Glutamatergic neuron (in vitro differentiated cells): ENCODE measurements around the gene ITPKB. TPM values are rescaled to one million over a fixed set of nuclear protein-coding genes. Genes with fewer than 3 reads are reported as not detected.

Experiments used
- DNase-seq: peaks from one replicate; pipeline ENCODE4 v3.0.0; 2022
- H3K27ac Mint-ChIP-seq: one replicate; pipeline ENCODE4 v1.8.0; 2020; ENCODE audit warnings: mild to moderate bottlenecking, mixed read lengths, inconsistent platforms; ENCODE audit not compliant: unreplicated experiment
- H3K27me3 Mint-ChIP-seq: one replicate; pipeline ENCODE4 v1.8.0; 2020; ENCODE audit warnings: mild to moderate bottlenecking, moderate library complexity, mixed read lengths, inconsistent platforms; ENCODE audit not compliant: unreplicated experiment
- H3K36me3 Mint-ChIP-seq: one replicate; pipeline ENCODE4 v1.8.0; 2020; ENCODE audit warnings: mild to moderate bottlenecking, mixed read lengths, inconsistent platforms; ENCODE audit not compliant: unreplicated experiment
- H3K4me1 Mint-ChIP-seq: one replicate; pipeline ENCODE4 v1.8.0; 2020; ENCODE audit warnings: mild to moderate bottlenecking, low read depth, mixed read lengths, inconsistent platforms; ENCODE audit not compliant: unreplicated experiment
- H3K4me3 Mint-ChIP-seq: one replicate; pipeline ENCODE4 v1.8.0; 2020; ENCODE audit warnings: mild to moderate bottlenecking, mixed read lengths, inconsistent platforms; ENCODE audit not compliant: unreplicated experiment
- H3K9me3 Mint-ChIP-seq: one replicate; pipeline ENCODE4 v1.8.0; 2020; ENCODE audit warnings: mild to moderate bottlenecking, moderate library complexity, mixed read lengths, inconsistent platforms; ENCODE audit not compliant: unreplicated experiment
- CTCF ChIP-seq: fragments of 200-600 bp; sonication (generic); IDR thresholded peaks from one replicate; pipeline ENCODE4 v1.5.0; 2021; ENCODE audit not compliant: partially characterized antibody, unreplicated experiment
- total RNA-seq: library from RNA; stranded (reverse); fragmentation: NEBNext Ultra II Directional; extraction: Animal tissue kit (Norgen Biotek cat#: 25700); gene quantifications from one replicate; pipeline ENCODE4 v1.2.1, GENCODE V29; 2021; ENCODE audit not compliant: unreplicated experiment

ITPKB gene
- total RNA-seq, 1 donor from 2014 or later = 0.34 TPM

- Mint-ChIP-seq H3K27me3 (peaks cover 5% of the 10 kb centered on the region), H3K9me3 (peaks cover 13% of the 10 kb centered on the region), H3K4me3 (peak overlapping the region; percentile 69), H3K36me3 (no peaks in the 10 kb centered on the region), H3K27ac (peak overlapping the region; percentile 79), H3K4me1 (peaks cover 25% of the 10 kb centered on the region)
- no peak for TF ChIP-seq CTCF
- peak; percentile 73 for DNase-seq
Measured at GRCh38 chr1:226702957-226703831, 35.9 kb downstream of the ITPKB start.

GRCh38 chr1:226702318-226702956, 36.6 kb downstream of the ITPKB start:
- Mint-ChIP-seq H3K27ac (no peak overlapping the region), H3K4me1 (peaks cover 27% of the 10 kb centered on the region), H3K4me3 (peak overlapping the region; percentile 69), H3K27me3 (peaks cover 5% of the 10 kb centered on the region), H3K36me3 (no peaks in the 10 kb centered on the region), H3K9me3 (peaks cover 14% of the 10 kb centered on the region)
- TF ChIP-seq CTCF = no peak
- DNase-seq = no peak

- TF ChIP-seq CTCF = no peak
- peaks cover 25% of the 10 kb centered on the region for H3K4me1 Mint-ChIP-seq
- no peak overlapping the region for H3K4me3 Mint-ChIP-seq
- peaks cover 2% of the 10 kb centered on the region for H3K27me3 Mint-ChIP-seq
- H3K27ac Mint-ChIP-seq = no peak overlapping the region
- DNase-seq = no peak
- no peaks in the 10 kb centered on the region for H3K36me3 Mint-ChIP-seq
- peaks cover 9% of the 10 kb centered on the region for H3K9me3 Mint-ChIP-seq
Measured at GRCh38 chr1:226700861-226701260, 38.2 kb downstream of the ITPKB start.

- Mint-ChIP-seq H3K9me3 (peaks cover 6% of the 10 kb centered on the region), H3K4me1 (peaks cover 24% of the 10 kb centered on the region), H3K4me3 (no peak overlapping the region), H3K27ac (no peak overlapping the region), H3K27me3 (peaks cover 2% of the 10 kb centered on the region), H3K36me3 (no peaks in the 10 kb centered on the region)
- no peak for DNase-seq
- no peak for TF ChIP-seq CTCF
Measured at GRCh38 chr1:226699166-226699565, 39.9 kb downstream of the ITPKB start.

GRCh38 chr1:226698659-226699058, 40.4 kb downstream of the ITPKB start:
- no peak for DNase-seq
- Mint-ChIP-seq H3K9me3 (peaks cover 6% of the 10 kb centered on the region), H3K27ac (no peak overlapping the region), H3K4me1 (peaks cover 22% of the 10 kb centered on the region), H3K36me3 (no peaks in the 10 kb centered on the region), H3K27me3 (peaks cover 2% of the 10 kb centered on the region), H3K4me3 (no peak overlapping the region)
- TF ChIP-seq CTCF = no peak
